ENCODE data around the gene SCG5. TPM values are rescaled to one million over a fixed set of nuclear protein-coding genes. Genes with fewer than 3 reads are reported as not detected.

SCG5 gene
- total and polyA plus RNA-seq, 2 donors (not counting 1 experiment from before 2014, with no cell fraction given): 0.18 TPM; not detected in 1

GRCh38 chr15:32722136-32722535 lies 80.6 kb downstream of the SCG5 start:
- H3K27ac ChIP-seq (ENCODE audit: low read length in 2 of 2): no peak overlapping the region
- intact Hi-C loops (cut with micrococcal nuclease): no loop called here
- no peak overlapping the region for H3K4me3 Mint-ChIP-seq
- H3K4me2 ChIP-seq (replicated peaks; ENCODE audit: low read depth, low read length, poor library complexity, severe bottlenecking): no peak overlapping the region
- no peak for DNase-seq
- H3K9ac ChIP-seq (ENCODE audit: low read length): no peak overlapping the region
- H4K20me1 ChIP-seq (ENCODE audit: control insufficient read depth, insufficient read depth, low read length, poor library complexity, severe bottlenecking): no peaks in the 10 kb centered on the region
- H3K27me3 Mint-ChIP-seq: peaks cover 31% of the 10 kb centered on the region
- H3K4me3 ChIP-seq (ENCODE audit: control extremely low read depth in 1 of 5, extremely low read depth in 1 of 5, insufficient read depth in 1 of 5, low read depth in 2 of 5, low read length in 4 of 5): no peak overlapping the region
- no peak overlapping the region for H3K27ac Mint-ChIP-seq
- H3K4me1 ChIP-seq (ENCODE audit: control insufficient read depth in 2 of 2, insufficient read depth in 2 of 2, low read length in 2 of 2): peaks cover 21 to 22% of the 10 kb centered on the region in 2 donors
- peaks cover 0 to 16% (median 0%) of the 10 kb centered on the region in 3 donors for H3K9me3 ChIP-seq (ENCODE audit: control extremely low read depth in 1 of 3, control insufficient read depth in 2 of 3, insufficient read depth in 1 of 3, low read length in 2 of 3)
- POLR2A ChIA-PET: no interaction called here
- no peaks in the 10 kb centered on the region for H3K79me2 ChIP-seq (ENCODE audit: control insufficient read depth, insufficient read depth, low read length)
- H3K27me3 ChIP-seq (replicated peaks in 1 of 4; ENCODE audit: control extremely low read depth in 1 of 4, control insufficient read depth in 3 of 4, insufficient read depth in 4 of 4, low read length in 3 of 4): peaks cover 0 to 28% (median 15%) of the 10 kb centered on the region in 4 experiments
- H3K4me1 Mint-ChIP-seq: peaks cover 20% of the 10 kb centered on the region
- no peaks in the 10 kb centered on the region for H3K36me3 ChIP-seq (replicated peaks in 1 of 2; ENCODE audit: control extremely low read depth in 1 of 2, control insufficient read depth in 1 of 2, extremely low read depth in 1 of 2, insufficient read depth in 2 of 2, low read length in 1 of 2)
- no peaks in the 10 kb centered on the region for H3K9me3 Mint-ChIP-seq (ENCODE audit: insufficient read depth)
- no peak for ATAC-seq (ENCODE audit: low read depth)
- no peak overlapping the region for H2AFZ ChIP-seq (ENCODE audit: insufficient read depth, low read depth, low read length, poor library complexity, severe bottlenecking)
- TF ChIP-seq EZH2 (IDR thresholded peaks at IDR 0.05; ENCODE audit: borderline replicate concordance, insufficient read depth, low read depth, low read length, poor library complexity, severe bottlenecking): no peak
- TF ChIP-seq CTCF (IDR thresholded peaks at IDR 0.05): no peak
- CTCF ChIA-PET: interaction anchor here (1.0 kb wide), 1 partner anchor 234 kb away, joined by 3 read pairs; no protein-coding TSS in a partner anchor

- Mint-ChIP-seq H3K4me3 (no peak overlapping the region), H3K9me3 (ENCODE audit: insufficient read depth) (no peaks in the 10 kb centered on the region), H3K27me3 (peaks cover 35% of the 10 kb centered on the region), H3K4me1 (peaks cover 15% of the 10 kb centered on the region), H3K27ac (no peak overlapping the region)
- peaks cover 0 to 19% (median 10%) of the 10 kb centered on the region in 4 experiments for H3K27me3 ChIP-seq (replicated peaks in 1 of 4; ENCODE audit: control extremely low read depth in 1 of 4, control insufficient read depth in 3 of 4, insufficient read depth in 4 of 4, low read length in 3 of 4)
- H4K20me1 ChIP-seq (ENCODE audit: control insufficient read depth, insufficient read depth, low read length, poor library complexity, severe bottlenecking): no peaks in the 10 kb centered on the region
- ATAC-seq (ENCODE audit: low read depth): no peak
- POLR2A ChIA-PET: no interaction called here
- H3K4me2 ChIP-seq (replicated peaks; ENCODE audit: low read depth, low read length, poor library complexity, severe bottlenecking): no peak overlapping the region
- intact Hi-C loops (cut with micrococcal nuclease): no loop called here
- TF ChIP-seq EZH2 (IDR thresholded peaks at IDR 0.05; ENCODE audit: borderline replicate concordance, insufficient read depth, low read depth, low read length, poor library complexity, severe bottlenecking) (no peak), CTCF (IDR thresholded peaks at IDR 0.05) (no peak)
- DNase-seq: no peak
- H3K4me3 ChIP-seq (ENCODE audit: control extremely low read depth in 1 of 5, extremely low read depth in 1 of 5, insufficient read depth in 1 of 5, low read depth in 2 of 5, low read length in 4 of 5): no peak overlapping the region
- no peak overlapping the region for H3K27ac ChIP-seq (ENCODE audit: low read length in 2 of 2)
- no CpG with 5 or more reads among the region's 2 CpGs for WGBS (ENCODE audit: insufficient coverage)
- no peak overlapping the region for H3K9ac ChIP-seq (ENCODE audit: low read length)
- peaks cover 0 to 8% (median 0%) of the 10 kb centered on the region in 3 donors for H3K9me3 ChIP-seq (ENCODE audit: control extremely low read depth in 1 of 3, control insufficient read depth in 2 of 3, insufficient read depth in 1 of 3, low read length in 2 of 3)
- no peaks in the 10 kb centered on the region for H3K36me3 ChIP-seq (replicated peaks in 1 of 2; ENCODE audit: control extremely low read depth in 1 of 2, control insufficient read depth in 1 of 2, extremely low read depth in 1 of 2, insufficient read depth in 2 of 2, low read length in 1 of 2)
- no peak overlapping the region for H2AFZ ChIP-seq (ENCODE audit: insufficient read depth, low read depth, low read length, poor library complexity, severe bottlenecking)
- H3K79me2 ChIP-seq (ENCODE audit: control insufficient read depth, insufficient read depth, low read length): no peaks in the 10 kb centered on the region
- peaks cover 10 to 11% of the 10 kb centered on the region in 2 donors for H3K4me1 ChIP-seq (ENCODE audit: control insufficient read depth in 2 of 2, insufficient read depth in 2 of 2, low read length in 2 of 2)
- CTCF ChIA-PET: no interaction called here
Measured at GRCh38 chr15:32723171-32723948, 81.8 kb downstream of the SCG5 start.
